ENCODE results near the gene FYCO1. TPM values are rescaled to one million over a fixed set of nuclear protein-coding genes. Genes with fewer than 3 reads are reported as not detected.

FYCO1 gene
- polyA plus RNA-seq, 3 donors = 18.1 to 19.1 (median 18.9) TPM

- DNase-seq = no peak
These were observed 49.3 kb downstream of the FYCO1 start for GRCh38 chr3:45946307-45946706.

GRCh38 chr3:45944830-45945620 is 50.6 kb downstream of the FYCO1 start:
- DNase-seq = no peak

GRCh38 chr3:45943207-45943846 is 52.3 kb downstream of the FYCO1 start, which contains the start of gene CXCR6:
Gene CXCR6 (plus strand): TSS chr3:45943464. CDS start chr3:45946482, 3,018 bp downstream.
- no peak for DNase-seq

GRCh38 chr3:45942051-45942825 is 53.4 kb downstream of the FYCO1 start:
- DNase-seq = no peak

- no peak for DNase-seq
These were observed 54.8 kb downstream of the FYCO1 start for GRCh38 chr3:45940781-45941365.

GRCh38 chr3:45940004-45940780 is 55.4 kb downstream of the FYCO1 start:
- DNase-seq = no peak

DNA sequence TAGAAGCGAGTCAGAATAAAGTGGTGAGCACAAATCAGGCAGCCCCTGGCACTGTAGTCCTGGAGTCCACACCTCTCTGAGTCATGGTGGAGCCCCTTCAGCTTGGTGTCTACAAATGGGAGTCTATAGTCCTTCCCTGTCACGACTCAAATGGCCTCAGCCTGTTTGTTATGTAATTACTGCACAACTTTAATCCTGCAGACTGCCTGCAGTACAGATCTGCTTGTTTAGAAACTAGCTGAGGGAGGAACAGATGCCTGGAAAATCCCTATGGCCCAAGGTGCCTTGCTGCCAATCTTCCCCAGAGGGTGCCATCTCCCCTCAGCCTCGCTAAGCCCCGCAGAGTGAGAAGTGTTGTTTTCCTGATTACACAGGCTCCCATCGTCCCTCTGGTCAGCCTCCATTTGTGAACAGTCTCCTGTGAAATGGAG is 56.3 kb downstream of the FYCO1 start:
- DNase-seq = no peak

GRCh38 chr3:45938864-45939263 is 56.8 kb downstream of the FYCO1 start:
- peak; percentile 88 for DNase-seq

DNA sequence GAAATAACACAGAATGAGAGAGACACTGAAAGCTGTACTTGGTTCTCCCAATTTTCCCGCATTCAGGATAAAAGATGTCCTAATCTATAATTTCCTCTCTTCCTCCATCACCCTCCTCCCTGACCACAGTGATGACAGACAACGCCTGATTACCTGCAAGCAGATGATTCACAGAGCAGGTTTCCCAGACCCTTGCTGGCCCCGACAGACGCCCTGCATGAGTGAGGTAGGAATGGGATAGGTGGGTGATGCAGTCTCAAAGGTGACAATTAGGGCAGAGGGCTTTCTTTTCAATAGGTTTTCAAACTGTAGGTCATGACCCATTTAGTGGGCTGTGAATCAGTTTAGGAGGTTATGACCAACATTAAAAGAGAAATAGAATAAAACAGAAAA is 57.6 kb downstream of the FYCO1 start:
- no peak for DNase-seq

DNA sequence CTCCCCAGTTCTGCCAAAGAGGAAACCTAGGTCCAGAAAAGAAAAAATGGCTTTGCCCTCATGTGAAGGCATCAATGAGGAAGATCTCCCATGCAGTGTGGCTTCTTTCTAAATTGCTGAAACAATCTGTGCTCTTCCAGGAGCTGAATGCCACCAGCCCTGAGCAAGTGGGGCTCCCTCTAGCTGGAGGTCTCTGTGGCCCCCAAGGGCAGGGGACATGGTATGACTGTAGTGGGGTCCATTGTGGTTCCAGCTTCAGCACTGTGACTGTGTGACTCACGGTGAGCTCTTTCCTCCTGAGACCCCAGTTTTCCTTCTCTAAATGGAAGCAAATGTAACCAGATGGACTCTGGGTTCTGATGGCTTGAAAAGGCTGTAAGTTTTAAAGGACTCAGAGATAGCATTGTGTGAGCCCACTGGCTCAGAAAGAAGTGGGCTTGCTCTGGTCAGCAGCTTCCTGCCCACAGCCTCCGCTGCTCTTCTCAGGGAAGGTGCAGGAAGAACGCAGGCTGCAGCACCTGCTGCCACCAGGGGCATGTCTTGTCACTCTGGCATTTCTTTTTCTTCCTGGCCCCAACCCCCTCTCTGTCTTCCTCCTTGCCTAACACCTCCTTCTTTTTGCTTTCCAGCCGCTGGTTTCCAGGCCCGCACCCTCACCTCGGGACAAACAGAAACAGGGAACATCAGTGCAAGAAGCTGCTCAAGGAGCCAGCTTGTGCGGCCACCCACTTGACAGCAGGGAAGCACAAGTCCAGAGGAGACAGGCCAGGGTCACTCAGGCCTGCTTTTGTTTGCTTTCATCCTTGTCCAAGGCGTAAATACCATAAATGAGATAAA is 58.2 kb downstream of the FYCO1 start:
- no peak for DNase-seq

DNA sequence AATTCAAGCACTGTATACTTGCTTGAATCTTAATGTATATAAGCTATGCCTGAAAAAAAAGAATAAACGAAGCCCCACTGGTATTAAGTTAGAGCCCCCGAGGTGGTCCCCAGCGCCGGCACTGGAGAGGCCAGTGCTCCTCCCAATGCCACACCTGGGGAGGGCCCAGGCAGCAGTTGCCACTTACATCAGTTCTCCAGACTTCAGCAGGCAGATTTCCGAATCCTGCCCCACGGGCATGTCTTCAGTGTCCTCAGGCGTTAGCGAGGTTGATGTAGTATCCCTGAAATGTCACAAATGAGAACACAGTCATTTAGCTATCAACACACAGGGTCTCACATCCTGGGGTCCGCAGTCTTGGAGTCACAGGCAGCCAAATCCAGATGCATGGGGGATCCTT is 59.4 kb downstream of the FYCO1 start:
- DNase-seq = no peak

GRCh38 chr3:45933591-45933990 is 62.0 kb downstream of the FYCO1 start:
- no peak for DNase-seq

DNA sequence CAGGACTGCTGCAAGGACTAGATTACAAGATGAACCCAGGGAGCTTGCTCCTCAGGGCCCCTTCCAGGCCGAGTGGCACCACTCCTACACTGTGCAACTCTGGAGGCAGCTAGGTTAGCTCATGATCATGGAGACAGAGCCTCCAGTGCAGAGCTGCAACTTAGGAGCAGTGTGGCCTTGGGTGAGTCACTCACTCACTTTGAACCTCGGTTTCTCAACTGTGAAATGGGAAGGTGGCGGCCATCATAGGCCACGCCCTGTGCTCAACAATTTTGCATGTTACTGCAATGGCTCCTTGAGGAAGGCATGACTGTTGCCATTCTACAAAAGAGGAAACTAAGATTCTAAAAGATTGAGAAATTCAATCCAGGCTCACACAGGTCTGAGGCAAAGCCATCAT is 63.5 kb downstream of the FYCO1 start:
- DNase-seq = no peak

- no peak for DNase-seq
These were observed 64.1 kb downstream of the FYCO1 start for GRCh38 chr3:45931496-45931895.

DNA sequence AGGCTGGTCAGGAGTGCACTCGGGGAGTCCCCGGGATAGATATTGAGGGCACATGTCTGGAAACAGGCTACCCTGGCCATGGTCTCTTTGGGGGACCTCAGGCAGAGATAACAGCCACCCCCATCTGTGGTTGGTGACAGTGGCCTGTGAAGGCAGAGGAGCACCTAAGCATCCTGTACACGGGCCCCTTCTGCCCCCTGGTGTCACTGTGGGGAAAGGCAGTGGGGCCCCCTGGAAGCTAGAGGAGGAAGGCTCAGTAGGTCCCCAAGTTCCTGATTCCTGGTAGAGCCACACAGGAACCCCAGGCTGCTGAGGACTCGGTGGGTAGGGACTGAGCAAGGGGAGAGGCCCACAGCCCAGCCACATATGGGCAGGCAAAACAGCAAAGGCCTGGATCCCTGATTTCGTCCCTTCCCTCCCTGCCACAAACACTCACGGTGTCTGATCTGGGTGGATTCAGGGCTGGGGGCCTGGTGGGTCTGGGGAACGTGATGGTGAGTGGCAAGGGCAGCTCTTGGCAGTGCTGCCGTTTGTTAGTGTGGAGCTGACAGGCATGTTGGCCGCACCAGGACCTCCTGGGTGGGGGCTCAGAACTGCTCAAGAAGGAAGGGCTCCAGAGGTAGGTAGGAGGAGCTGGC is 66.5 kb downstream of the FYCO1 start:
- DNase-seq = no peak

DNA sequence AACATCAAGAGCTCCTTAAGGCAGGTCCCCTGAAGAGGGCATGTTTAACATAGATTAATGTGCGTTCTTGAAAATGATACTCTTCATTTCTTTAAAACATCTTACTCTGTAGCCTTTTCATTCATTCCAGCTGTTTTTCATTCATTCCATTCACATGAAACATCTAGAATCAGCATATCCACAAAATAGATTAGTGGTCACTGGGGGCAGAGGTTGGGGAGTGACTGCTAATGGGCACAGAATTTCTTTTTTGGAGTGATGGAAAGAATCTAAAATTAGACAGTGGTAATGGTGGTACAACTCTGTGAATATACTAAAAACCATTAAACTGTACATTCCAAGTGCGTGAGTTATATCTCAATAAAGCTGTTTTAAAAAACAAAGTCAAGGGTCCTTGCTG is 67.7 kb downstream of the FYCO1 start:
- DNase-seq = no peak

- DNase-seq = no peak
These were observed 71.9 kb downstream of the FYCO1 start for GRCh38 chr3:45923755-45924154.

DNA sequence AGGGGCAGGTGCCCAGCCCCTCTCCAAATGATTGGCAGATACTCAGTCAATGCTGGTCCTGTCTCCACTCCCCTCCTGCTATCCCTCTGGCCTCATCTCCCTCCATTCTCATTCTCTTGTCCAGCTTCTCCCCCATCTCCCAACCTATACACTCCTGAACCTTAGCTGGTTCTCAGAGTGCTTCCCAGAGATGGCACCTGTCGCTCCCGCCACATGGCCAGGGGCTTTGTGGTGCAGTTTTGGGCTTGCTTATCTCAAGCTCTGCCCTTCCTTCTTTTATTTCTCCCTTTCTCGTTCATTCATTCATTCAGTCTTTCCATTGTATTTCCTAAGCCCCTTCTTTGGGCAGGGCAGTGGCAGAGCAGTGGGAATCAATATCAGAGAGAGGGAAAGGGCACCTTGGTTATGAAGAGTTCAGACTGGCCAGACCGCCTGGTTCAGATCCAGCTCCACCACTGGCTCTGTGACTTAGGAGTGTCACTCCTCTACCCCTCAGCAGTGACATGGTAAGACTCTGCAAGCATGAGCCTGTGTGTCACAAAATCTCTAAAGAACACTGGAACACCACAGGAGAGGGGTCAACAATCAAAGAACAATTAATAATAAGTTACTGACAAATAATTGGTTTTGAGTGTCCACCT is 72.6 kb downstream of the FYCO1 start:
- DNase-seq = no peak

GRCh38 chr3:45922039-45922326 is 73.6 kb downstream of the FYCO1 start:
- DNase-seq = no peak
